AG10803 (cell line): ENCODE results near the gene TRMT2A.

ENCODE experiments used
- DNase-seq: peaks from one replicate; pipeline ENCODE4 v3.0.0; 2010; ENCODE audit warnings: low read depth
- H3K4me3 ChIP-seq: 2 replicates; pipeline ENCODE4 v1.5.1; 2011; ENCODE audit warnings: mild to moderate bottlenecking, low read length, control low read depth
- TF ChIP-seq, protein P1 (sequence below): conservative IDR thresholded peaks from 2 replicates; pipeline ENCODE4 v1.5.1; 2011; ENCODE audit warnings: mild to moderate bottlenecking, low read length, control low read depth, inconsistent platforms

TRMT2A gene

DNA sequence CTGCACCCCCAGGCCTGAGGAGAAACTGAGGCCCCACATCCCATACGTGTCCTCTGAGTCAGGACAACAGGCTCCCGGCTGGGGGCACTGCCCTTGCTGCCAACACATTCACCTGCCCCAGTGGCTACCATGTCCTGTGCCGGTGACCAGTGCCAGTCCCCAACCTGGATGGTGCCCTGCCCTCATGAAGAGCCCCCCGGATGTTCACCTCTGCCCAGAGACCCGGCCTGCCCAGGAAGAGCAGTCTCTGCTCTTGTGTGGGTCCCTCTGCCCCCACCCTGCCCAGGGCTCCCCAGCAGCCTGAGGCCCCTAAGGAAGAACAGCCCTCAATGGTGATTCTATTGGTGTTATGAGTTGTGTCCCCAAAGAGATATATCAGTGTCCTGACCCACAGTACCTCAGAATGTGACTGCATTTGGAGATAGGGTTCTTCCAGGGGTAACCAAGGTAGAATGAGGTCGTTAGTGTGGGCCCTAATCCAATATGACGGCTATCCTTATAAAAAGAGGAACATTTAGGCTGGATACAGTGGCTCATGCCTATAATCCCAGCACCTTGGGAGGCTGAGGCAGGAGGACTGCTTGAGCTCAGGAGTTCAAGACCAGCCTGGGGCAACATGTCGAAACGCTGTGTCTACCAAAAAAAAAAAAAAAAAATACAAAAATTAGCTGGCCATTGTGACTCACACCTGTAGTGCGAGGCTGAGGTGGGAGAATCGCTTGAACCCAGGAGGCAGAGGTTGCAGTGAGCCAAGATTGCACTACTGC is 50.2 kb downstream of the TRMT2A start:
- no peak overlapping the region for H3K4me3 ChIP-seq
- TF ChIP-seq, protein P1, sequence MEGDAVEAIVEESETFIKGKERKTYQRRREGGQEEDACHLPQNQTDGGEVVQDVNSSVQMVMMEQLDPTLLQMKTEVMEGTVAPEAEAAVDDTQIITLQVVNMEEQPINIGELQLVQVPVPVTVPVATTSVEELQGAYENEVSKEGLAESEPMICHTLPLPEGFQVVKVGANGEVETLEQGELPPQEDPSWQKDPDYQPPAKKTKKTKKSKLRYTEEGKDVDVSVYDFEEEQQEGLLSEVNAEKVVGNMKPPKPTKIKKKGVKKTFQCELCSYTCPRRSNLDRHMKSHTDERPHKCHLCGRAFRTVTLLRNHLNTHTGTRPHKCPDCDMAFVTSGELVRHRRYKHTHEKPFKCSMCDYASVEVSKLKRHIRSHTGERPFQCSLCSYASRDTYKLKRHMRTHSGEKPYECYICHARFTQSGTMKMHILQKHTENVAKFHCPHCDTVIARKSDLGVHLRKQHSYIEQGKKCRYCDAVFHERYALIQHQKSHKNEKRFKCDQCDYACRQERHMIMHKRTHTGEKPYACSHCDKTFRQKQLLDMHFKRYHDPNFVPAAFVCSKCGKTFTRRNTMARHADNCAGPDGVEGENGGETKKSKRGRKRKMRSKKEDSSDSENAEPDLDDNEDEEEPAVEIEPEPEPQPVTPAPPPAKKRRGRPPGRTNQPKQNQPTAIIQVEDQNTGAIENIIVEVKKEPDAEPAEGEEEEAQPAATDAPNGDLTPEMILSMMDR, result no peak
- DNase-seq, result no peak

GRCh38 chr22:20065896-20066616 is 51.0 kb downstream of the TRMT2A start:
- TF ChIP-seq, protein P1, result no peak
- H3K4me3 ChIP-seq, result no peak overlapping the region
- DNase-seq, result no peak

DNA sequence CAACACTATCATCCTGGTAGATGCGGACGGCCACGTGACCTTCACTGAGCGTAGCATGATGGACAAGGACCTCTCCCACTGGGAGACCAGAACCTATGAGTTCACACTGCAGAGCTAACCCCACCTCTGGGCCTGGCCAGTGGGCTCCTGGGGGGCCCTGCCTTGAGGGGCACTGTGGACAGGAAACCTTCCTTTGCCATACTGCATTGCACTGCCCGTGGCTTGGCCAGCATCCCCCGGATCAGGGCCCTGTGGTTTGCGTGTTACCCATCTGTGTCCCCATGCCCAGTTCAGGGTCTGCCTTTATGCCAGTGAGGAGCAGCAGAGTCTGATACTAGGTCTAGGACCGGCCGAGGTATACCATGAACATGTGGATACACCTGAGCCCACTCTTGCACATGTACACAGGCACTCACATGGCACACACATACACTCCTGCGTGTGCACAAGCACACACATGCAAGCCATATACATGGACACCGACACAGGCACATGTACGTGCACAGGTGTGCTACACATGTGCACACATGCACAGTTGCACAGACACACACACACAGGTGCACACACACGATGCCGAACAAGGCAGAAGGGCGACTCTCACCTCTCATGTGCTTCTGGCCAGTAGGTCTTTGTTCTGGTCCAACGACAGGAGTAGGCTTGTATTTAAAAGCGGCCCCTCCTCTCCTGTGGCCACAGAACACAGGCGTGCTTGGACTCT is 52.3 kb downstream of the TRMT2A start:
- H3K4me3 ChIP-seq, result no peak overlapping the region
- TF ChIP-seq, protein P1, result no peak
- DNase-seq, result no peak

DNA sequence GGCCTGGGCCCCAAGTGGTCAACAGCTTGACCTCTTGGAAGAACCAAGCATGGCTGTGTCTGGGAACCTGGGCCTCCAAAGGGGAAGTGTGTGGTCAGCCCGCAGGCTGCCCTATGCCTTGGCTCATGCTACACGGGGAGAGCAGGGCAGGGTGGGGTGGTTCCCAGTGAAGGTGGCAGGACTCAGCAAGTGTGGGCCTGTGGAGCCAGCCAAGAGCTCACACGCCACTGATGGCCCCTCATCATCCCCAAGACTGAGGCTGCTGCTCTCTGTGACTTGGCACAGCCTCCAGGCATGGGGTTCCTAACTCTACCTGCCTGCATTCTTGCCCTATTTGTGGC is 52.9 kb downstream of the TRMT2A start:
- DNase-seq, result no peak
- TF ChIP-seq, protein P1, result no peak
- H3K4me3 ChIP-seq, result no peak overlapping the region

- no peak overlapping the region for H3K4me3 ChIP-seq
- DNase-seq, result no peak
- TF ChIP-seq, protein P1, result no peak
Observed at GRCh38 chr22:20063271-20064139, 53.5 kb downstream of the TRMT2A start.

DNA sequence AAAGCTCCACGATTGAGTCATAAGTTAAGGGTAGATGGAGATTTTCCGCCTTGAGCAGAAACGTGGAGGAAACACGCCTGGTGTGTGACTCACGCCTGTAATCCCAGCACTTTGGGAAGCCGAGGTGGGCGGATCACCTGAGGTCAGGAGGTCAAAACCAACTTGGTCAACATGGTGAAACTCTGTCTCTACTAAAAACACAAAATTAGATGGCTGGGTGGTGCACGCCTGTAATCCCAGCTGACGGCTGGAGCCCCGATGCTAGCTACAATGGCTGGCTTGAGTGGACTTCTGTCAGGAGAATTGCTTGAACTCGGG is 54.3 kb downstream of the TRMT2A start:
- peak; percentile 9 for DNase-seq
- no peak overlapping the region for H3K4me3 ChIP-seq
- TF ChIP-seq, protein P1, result no peak
